HG02678 (cell line): Measurements from ENCODE around the gene CHMP1A.
A peak's percentile ranks its signal among the peaks of the same experiment; 100 is the strongest.
"Not testable (repeated sequence)": the region's sequence is repeated elsewhere in the genome, so short reads cannot be mapped to it uniquely, and the experiment has no call there.

Experiments used
- ATAC-seq: cut with Tn5 transposase; IDR thresholded peaks from one replicate; pipeline ENCODE4 v1.9.1; 2021; ENCODE audit warnings: mild to moderate bottlenecking, moderate library complexity; ENCODE audit not compliant: unreplicated experiment

The CHMP1A gene

DNA sequence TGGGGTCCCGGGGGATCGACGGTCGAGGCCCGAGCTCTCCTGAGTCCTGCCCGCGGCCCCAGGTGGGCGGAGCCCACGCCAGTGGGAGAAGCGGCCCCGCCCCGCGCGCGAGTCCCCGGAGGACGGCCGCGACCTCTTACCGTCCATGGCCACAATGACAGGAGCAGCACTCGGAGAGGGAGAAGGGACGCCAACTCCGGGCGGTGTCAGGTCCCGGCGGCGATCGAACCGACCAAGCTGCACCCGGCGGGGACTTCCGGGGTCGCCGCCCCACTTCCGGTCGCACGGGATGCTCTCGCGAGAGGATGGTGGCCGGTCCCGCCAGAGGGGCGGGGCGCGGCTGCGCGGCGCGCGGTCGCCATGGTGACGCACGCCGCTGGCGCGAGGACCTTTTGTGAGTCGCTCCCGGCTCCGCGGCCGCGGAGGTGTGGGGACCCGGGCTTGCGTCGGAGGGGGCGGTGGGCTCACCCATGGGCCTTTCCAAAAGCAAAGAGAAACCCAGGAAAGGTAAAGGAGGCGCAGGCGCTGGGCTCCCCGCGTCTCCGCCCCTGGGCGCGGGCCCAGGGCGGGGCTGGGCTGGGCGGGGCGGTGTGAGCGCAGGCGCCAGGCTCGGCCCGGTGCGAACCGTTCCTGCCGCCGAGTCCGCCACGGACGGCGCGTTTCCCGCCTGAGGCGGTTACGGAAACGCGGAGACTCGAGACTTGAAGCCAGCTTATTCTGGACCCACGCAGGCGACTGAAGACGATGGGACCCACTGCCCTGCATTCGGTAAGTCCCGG lies at the start of gene CHMP1A, which contains the start of gene SPATA33:
Gene CHMP1A (minus strand): TSS at position 267 of the 779 bp plus-strand sequence. CDS start 120 bp downstream, at position 147.
Gene SPATA33 (plus strand): TSS at position 395 of the 779 bp plus-strand sequence. CDS start 76 bp downstream, at position 471.
- peak; percentile 90 for ATAC-seq

DNA sequence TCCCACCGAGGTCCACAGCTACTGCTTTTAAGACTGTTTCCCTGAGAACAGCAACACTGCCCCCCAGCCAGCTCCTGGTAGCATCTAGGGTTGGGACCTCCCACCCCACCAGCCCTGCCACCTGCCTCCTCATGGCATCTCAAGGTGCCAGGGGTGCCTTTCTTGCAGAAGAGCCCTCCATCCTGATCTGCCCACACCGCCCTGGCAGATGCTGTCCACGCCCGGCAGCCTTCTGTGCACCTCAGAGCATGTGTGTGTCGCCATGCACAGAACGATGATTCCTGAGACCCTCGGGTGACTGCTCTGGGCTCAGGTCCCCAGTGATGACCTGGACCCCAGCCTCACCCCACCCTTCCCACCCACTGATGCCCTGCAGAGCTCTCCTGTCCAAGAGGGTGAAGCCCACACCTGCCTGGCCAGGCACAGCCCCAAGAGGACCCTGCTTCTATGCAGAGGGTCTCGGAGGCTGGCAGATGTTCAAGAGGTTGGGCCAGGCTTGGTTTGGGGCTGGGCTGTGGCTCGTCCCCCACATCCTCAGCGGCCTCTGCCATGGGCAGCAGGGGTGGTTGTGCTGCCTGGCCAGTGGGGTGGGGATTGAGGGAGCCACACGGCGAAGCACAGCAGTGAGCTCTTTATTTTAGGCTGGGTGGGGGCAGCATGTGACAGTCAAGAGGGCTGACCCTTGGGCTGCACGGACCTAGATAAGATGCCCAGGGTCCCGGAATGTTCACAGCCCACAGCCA lies 49.2 kb upstream of the CHMP1A start:
- ATAC-seq: no peak

DNA sequence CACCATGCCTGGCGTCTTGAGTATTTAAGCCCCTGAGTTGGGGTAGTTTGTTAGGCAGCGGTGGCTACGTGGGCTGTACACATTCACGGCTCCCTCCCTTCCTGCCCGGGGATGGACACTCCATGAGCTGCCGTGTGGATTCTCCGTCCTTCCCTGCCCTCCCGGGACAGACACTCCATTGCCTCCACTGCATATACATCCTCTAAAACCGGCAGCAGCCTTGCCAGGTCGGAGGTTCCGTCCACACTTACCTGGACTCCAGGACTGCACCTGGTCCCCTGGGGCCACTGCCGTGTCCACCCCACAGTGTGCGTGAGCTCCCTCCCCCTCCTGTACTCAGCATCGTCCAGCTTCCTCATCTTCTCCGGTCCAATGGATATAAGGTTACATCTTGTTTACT lies 47.5 kb upstream of the CHMP1A start:
- ATAC-seq: no peak

DNA sequence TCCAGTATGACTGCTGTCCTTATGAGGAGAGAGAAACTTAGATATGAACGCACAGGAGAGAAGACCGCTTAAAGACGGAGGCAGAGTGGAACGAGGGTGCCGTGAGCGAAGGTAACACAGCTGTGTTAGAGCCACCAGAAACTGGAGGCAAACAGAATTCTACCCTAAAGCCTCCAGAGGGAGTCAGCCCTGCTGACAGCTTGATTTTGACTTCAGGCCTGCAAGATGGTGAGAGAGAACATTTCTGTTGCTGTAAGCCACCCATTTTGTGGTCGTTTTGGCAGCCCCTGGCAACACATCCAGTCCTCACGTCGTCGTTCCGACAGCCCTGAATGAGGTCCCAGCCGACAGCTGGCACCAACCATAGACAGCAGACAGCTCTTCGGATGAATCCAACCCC lies 46.8 kb upstream of the CHMP1A start:
- ATAC-seq: no peak

DNA sequence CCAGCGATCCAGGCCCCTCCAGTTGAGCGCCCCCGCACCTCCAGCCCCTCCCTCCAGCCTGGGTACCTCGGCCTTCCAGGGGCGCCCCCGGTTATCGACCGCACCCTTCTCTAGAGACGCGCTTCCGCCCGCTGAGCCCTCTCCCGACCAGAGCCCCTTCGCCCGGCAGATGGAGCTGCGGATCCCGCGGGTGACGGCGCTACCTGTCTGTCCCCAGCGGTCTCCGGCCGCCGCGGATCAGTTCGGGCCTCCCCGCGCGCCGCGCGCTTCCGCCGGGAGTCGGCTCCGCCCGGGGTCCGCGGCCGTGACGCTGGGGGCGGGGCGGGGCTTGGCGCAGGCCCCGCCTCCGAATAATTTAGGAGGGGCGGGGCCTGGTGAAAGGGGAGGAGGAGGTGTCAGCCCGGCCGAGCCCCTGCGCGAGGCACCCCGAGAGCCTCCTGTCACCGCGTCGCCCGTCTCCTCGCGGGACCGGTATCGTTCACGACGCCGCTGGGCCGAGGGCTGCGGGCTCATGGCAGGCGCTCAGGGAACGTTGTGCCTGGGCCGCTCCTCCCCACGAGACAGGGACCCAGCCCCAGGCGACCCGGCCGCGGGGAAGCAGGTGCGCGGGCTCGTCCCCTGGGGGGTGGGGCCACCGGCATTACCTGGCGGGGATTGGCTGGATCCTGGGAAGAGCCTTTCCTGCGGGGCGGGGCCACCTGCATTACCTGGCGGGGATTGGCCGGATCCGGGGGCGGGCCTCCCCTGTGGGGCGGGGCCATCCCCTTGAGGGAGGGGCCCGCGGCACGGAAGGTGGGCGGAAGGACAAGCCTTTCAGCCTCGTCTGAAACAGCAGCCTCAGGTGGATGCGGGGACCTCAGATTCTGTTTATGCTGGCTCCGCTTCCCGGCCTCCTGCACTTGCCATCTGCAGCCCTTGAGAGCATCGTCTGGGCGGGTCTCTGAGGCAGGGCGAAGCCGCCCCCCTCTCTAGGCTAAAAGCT lies 44.2 kb upstream of the CHMP1A start, which contains the start of gene SPATA2L:
Gene SPATA2L (minus strand): TSS at position 281 of the 982 bp plus-strand sequence. CDS start 473 bp downstream, outside the sequence.
- ATAC-seq: peak; percentile 72

DNA sequence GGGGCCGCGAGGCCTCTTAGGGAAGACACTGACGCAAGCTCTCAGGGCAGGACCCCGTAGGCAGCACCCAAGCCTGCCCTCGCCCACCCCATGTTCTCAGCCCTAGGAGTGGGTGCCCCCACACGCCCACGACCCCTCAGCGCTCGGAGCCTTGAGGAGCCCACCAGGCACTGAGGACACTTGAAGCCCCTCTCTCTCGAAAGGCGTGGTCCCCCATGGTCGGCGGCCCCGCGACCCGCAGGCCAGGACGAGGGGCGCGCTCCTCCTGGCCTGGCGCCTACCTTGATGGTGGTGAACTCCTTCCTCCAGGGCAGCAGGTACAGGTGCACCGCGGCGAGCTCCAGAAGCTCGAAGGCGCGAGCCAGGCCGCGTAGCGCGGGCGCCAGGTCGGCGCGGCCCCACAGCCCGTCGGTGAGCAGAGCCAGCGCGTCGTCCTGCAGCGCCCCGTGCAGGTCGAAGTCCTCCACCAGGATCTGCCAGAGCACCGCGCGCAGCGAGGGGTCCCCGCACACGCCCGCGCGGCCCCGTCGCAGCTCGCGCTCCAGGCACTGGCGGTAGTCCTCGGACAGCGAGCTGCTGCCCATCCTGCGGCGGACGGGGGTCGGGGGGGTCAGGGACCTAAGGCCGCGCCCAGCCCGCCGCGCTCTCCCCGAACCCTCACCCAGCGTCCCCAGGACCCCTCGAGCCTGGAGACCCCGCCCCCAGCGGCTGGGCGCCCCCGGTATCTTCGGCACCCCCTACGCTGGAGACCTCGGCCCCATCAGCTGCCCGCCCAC lies 43.3 kb upstream of the CHMP1A start:
- ATAC-seq: no peak

DNA sequence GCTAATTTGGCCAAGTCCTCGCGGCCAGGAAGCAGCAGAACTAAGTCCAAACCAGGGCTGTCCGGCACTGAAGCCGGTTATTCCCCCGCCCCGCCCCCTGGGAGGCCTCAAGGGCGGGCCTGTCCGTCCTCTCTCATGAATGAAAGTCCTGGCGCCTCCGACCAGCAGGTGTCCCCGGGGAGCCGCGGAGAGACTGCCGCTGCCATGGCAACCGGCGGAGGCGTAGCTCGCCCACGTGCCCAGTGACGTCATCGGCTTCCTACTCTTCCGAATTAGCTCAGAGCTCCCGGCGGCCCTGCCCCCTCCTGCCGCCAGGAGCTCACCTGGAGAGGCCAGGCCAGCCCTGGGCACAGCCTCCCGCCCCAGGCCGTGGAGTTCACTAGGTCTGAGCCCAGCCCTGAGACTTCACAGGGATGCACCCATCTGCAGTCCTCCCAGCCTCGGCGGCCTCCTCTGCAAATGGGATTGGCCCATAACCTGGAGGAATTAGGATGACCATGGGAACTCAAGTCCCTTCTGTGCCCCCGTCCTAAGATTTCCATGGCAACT lies 42.7 kb upstream of the CHMP1A start:
- peak; percentile 32 for ATAC-seq

DNA sequence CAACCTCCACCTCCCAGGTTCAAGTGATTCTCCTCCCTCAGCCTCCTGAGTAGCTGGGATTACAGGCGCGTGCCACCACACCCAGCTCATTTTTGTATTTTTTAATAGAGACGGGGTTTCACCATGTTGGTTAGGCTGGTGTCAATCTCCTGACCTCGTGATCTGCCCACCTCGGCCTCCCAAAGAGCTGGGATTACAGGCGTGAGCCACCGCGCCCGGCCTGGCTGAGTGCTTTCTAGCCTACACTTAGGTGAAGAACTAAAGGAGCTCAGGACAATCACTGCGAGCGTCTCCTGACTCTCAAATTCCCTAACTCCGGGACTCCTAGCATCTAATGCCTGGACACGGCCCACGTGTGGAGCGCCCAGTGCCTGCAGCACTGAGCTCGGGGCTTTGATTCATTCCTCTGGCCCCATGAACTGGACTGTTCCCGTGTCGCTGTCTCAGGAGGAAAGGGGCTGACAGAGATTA lies 42.2 kb upstream of the CHMP1A start:
- ATAC-seq: not testable (repeated sequence)

DNA sequence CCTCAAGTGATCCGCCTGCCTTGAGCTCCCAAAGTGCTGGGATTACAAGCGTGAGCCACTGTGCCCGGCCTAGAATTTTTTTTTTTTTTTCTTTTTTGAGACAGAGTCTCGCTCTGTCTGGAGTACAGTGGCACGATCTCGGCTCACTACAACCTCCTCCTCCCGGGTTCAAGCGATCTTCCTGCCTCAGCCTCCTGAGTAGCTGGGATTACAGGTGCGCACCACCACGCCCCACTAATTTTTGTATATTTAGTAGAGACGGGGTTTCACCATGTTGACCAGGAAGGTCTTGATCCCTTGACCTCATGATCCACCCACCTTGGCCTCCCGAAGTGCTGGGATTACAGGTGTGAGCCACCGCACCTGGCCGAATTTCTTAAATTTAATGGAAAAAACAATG lies 41.2 kb upstream of the CHMP1A start:
- ATAC-seq: not testable (repeated sequence)

DNA sequence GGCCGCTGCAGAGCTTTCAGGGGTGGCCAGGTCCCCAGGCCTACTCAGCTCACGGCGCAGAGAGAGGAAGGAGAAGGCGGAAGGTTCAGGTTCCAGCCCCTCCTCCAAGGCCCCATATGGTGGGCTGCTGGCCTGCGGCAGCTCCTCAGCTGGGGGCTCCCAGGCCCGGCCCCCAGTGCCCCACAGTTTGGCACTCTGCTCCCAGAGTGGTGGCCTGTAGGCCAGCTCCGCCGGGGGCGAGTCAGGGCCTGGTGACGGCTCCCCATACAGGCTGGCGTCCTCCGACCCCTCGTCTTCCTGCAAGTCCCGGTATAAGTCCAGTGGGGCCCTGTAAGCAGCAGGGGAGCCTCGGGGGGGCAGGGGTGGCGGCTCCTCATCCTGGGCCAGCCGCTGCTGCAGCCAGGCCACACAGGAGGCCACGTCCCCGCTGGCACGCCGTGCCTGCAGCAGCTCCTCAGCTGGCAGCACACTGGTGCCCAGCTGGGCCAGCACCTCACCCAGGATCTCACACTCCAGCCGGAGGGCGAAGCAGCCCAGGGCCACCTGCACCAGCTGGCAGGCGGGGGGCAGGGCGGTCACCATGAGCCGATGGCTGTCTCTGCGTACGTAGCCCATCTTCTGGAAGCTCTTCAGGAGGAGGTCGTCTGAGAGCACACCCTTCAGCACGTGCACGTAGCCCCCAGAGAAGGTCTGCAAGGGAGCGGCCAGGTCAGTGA lies 40.3 kb upstream of the CHMP1A start:
- no peak for ATAC-seq

DNA sequence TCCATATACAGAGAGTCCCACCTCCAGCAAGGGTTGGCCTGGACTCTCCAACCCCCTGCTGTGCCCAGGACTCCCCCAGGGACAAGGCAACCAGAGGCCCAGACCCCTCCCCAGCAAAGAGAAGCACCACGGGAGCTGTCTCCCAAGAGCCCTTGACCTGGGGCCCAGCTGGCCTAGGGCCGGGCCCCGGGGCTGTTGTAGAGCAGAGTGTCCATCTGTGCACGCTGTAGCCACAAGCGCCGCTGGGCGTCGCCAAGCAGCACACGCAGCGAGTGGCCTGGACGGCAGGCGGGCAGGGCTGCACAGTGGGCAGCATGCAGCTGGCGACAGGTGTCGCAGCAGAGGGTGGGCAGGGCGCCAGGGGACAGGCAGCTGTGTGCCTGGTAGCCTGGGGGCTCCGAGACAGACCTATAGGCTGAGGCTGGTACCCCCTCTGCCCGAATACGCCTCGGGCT lies 39.7 kb upstream of the CHMP1A start:
- no peak for ATAC-seq

DNA sequence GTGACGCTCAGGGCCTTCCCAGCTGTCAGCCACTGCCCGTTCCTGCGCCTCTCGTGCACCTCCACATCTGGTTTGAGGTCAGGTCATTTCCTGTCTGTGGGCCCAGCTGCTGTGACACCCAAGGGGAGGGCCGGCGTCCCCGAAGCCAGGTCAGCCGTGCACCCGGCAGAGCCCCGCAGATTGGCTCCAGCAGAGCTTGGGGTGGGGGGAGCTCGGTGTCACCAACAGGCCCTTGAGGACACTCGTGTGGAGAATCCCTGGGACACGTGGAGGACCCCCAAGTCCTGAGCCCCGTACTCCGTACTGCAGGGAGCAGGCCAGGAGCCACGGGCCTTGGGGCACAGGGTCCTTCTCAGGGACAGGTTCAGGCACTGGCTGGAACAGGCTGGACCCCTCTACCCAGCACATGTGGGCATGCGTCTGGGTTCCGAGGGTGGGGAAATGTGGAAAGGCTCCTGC lies 39.2 kb upstream of the CHMP1A start:
- ATAC-seq: no peak

DNA sequence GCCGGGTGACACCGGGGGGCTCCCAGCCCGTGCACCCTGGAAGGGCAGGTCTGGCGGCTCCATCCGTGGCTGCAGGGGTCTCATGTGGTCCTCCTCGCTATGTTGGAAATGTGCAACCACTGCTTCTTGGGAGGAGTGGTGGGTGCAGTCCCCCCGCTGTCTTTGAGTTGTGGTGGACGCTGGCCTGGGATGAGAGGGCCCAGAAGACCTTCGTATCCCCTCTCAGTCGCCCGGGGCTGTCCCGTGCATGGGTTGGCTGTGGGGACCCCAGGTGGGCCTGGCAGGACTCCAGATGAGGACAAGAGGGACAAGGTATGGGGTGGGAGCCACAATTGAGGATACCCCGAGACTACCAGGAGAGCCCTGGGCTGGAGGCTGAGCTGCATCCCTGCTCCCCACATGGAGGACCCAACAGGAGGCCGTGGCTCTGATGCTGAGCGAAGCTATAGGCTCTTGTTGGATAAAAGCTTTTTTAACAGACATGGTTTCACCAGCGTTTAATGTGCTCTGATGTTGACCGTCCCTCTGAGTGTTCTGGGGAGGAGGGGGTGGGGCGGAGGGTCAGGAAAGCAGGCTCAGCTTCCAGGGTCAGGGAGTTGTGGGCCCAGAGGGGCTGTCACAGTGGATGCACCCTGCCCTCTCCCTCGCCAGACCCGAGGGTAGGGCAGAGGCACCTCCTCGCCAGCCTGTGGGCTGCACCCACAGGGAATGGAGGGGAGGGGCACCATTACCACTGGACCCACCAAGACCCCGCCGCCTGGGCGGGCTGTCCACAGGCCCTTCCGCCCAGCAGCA lies 38.6 kb upstream of the CHMP1A start:
- no peak for ATAC-seq

DNA sequence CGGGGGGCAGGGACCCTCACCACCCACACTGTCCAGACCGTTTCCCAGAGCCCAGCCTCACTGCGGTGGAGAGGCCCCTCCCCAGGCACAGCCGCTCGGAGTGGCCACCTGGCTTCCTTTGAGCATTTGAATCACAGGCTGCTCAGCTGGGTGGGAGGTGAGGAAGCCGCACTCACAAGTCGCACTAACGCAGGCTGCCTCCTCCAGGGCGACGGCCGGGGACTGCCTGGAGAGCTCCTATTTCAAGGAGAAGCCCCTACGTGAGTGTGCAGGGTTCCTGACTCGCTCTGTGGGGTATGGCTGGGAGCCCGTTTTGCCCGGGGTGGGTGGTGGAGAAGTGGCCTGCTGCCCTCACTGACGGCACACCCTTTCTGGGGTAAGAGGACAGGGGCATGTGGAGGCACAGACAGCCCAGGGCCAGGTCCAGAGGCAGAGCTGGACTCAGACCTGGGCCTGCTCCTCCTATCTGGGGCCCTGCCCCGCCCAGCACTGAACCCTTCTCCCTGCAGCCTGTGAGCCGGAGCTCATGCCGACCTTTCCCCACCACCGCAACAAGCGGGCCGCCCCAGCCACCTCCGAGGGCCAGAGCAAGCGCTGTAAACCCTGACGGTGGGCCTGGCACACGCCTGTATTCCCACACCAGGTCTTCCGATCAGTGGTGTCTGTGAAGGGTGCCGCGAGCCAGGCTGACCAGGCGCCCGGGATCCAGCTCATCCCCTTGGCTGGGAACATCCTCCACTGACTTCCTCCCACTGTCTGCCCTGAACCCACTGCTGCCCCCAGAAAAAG lies 37.8 kb upstream of the CHMP1A start:
- ATAC-seq: no peak

DNA sequence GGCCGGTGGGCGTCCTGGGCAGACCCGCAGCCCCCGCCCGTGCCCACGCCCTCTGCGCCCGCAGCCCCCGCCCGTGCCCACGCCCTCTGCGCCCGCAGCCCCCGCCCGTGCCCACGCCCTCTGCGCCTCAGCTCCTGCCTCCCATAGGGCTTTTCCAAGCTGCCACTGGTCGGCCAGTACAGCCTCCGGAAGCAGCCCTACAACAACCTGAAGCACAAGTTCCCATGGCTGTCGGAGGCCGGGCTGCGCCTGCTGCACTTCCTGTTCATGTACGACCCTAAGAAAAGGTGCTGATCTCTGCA lies 37.2 kb upstream of the CHMP1A start:
- not testable (repeated sequence) for ATAC-seq

DNA sequence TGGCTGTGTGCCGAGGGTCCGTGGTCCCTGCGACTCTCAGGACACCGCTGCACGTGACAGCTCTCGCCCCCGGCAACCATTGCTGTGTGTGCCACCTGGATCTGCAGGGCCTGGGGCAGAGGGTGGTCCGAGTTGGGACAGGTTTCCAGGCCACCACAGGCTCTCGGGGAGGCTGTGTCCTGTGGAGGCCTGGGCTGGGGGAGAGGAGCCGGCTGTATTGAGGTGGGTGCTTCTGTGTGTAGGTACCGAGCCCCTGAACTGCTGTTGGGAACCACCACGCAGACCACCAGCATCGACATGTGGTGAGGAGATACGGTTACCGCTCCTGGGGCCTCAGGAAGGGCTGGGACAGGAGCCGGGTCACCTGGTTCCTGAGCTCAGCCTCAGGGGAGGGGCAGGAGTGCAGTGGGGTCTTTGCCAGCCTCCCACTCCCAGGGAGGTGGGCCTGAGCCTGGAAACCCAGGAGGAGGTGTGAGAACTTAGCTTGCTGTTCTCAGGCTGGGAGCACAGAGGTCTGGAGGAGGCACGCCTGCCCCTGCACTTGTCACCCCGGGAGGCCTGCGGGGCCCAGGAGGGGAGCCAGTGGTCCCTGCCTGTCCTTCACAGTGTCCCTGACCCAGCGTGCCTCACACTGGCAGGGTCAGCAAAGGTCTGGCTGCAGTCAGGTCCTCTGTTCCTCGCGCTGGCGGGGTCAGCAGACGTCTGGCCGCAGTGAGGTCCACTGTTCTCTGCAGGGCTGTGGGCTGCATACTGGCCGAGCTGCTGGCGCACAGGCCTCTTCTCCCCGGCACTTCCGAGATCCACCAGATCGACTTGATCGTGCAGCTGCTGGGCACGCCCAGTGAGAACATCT lies 36.6 kb upstream of the CHMP1A start:
- ATAC-seq: no peak
